Omental fat pad (tissue), 4 donors: ENCODE results near the gene ZNF575. TPM values are rescaled to one million over a fixed set of nuclear protein-coding genes. Genes with fewer than 3 reads are reported as not detected.
"Not testable (repeated sequence)": the region's sequence is repeated elsewhere in the genome, so short reads cannot be mapped to it uniquely, and the experiment has no call there.

Source experiments
- ATAC-seq: fragments of 150-250 bp; one replicate; pipeline ENCODE4 v1.9.1; 2016; ENCODE audit warnings: mild to moderate bottlenecking, moderate library complexity; ENCODE audit not compliant: low FRiP score
- DNase-seq: peaks from one replicate; pipeline ENCODE4 v3.0.0-alpha.2; 2019; ENCODE audit warnings: low spot score
- total RNA-seq, 4 donors: library from RNA; depleted of rRNA; stranded (reverse); fragments of >200 nt; gene quantifications; one replicate each; pipeline ENCODE4 v1.1.0, GENCODE V29; 2016
- TF ChIP-seq, protein P1 (sequence below), 3 donors: fragments of 450-650 bp; IDR thresholded peaks; one replicate each; pipeline ENCODE4 v1.5.1; 2016 to 2017; ENCODE audit warnings: antibody characterized with exemption in 3 of 3, mild to moderate bottlenecking in 3 of 3, moderate library complexity in 2 of 3

Gene ZNF575
- total RNA-seq, 4 donors from 2014 or later = 0.47 TPM; not detected in 3

DNA sequence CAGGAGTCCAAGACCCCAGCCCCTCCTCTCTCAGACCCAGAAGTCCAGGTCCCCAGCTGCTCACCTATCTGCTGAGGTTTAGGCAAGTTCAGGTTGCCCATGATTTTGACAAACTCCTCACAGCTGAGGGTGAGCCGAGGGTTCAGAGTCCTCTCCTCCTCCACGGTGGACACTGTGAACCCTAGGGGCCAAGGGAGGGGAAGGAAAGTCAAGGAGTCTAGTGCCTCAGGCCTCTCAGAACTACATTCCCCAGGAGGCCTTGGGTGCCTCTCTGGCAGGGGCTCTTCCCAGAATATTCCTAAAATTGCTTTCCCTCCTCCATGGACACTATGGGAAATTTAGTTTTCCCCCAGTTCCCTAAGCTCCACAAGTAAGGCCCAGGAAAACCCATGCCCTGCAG lies 25.1 kb upstream of the ZNF575 start:
- ATAC-seq (no peak), DNase-seq (no peak)

DNA sequence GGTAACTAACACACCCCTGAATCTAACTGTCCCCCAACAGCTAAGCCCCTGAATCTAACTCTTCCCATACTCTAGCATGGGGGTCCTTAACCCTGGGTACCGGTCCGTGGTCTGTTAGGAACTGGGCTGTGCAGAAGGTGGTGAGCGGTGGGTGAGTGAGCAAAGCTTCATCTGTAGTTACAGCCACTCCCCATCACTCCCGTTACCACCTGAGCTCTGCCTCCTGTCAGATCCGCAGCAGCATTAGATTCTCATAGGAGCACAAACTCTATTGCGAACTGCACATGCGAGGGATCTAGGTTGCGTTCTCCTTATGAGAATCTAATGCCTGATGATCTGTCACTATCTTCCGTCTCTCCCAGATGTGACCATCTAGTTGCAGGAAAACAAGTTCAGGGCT lies 22.3 kb upstream of the ZNF575 start:
- ATAC-seq (no peak), DNase-seq (no peak)
- TF ChIP-seq, protein P1, sequence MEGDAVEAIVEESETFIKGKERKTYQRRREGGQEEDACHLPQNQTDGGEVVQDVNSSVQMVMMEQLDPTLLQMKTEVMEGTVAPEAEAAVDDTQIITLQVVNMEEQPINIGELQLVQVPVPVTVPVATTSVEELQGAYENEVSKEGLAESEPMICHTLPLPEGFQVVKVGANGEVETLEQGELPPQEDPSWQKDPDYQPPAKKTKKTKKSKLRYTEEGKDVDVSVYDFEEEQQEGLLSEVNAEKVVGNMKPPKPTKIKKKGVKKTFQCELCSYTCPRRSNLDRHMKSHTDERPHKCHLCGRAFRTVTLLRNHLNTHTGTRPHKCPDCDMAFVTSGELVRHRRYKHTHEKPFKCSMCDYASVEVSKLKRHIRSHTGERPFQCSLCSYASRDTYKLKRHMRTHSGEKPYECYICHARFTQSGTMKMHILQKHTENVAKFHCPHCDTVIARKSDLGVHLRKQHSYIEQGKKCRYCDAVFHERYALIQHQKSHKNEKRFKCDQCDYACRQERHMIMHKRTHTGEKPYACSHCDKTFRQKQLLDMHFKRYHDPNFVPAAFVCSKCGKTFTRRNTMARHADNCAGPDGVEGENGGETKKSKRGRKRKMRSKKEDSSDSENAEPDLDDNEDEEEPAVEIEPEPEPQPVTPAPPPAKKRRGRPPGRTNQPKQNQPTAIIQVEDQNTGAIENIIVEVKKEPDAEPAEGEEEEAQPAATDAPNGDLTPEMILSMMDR (IDR thresholded peaks at IDR 0.05) = no peak

More for the DNA sequence above, 25.1 kb upstream of the ZNF575 start:
- TF ChIP-seq, protein P1 (IDR thresholded peaks at IDR 0.05) = no peak

DNA sequence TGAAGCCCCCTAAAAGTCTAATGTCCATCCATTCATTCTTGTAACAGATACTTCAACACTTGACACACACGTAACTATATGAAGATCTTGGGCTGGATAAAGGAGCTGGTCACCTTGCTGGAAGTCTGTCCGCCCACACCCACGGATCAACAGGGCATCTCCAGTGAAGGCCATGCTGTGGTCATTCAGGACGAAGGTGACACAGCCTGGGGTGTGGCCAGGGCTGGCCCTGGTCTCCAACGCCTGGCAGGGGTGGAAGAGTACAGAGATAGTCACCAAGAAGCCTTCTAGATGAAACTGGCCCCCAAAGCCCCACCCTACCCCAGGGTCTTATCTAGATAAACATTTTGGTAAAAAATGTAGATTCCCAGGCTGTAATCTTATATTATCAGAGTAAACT lies 21.7 kb upstream of the ZNF575 start:
- TF ChIP-seq, protein P1 (IDR thresholded peaks at IDR 0.05) = no peak
- ATAC-seq (no peak), DNase-seq (no peak)

DNA sequence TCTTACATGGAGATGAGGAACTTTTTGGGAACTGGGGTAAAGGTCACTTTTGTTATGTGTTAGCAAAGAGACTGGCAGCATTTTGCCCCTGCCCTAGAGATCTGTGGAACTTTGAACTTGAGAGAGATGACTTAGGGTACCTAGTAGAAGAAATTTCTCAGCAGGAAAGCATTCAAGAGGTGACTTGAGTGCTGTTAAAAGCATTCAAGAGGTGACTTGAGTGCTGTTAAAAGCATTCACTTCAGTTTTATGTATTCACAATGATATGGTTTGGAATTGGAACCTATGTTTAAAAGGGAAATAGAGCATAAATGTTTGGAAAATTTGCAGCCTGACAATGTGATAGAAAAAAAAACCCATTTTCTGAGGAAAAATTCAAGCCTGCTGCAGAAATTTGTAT lies 20.6 kb upstream of the ZNF575 start:
- not testable (repeated sequence) for DNase-seq, ATAC-seq

DNA sequence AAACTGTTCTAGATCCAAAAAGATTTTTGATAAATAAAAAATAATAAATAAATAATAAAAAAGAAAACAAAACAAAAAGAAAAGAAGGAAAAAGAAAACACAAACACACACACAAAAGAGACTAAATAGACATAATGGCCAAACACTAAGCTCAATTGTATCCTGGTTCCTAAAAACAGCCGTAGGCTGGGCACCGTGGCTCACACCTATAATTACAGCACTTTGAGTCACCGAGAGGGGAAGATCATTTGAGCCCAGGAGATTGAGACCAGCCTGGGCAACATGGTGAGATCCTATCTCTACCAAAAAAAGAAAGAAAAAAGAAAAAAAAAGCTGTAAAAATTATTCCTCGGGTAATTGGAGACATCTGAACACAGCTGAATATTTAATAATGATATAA lies 14.9 kb upstream of the ZNF575 start:
- ATAC-seq = no peak
- TF ChIP-seq, protein P1 (IDR thresholded peaks at IDR 0.05) = no peak
- DNase-seq = no peak

DNA sequence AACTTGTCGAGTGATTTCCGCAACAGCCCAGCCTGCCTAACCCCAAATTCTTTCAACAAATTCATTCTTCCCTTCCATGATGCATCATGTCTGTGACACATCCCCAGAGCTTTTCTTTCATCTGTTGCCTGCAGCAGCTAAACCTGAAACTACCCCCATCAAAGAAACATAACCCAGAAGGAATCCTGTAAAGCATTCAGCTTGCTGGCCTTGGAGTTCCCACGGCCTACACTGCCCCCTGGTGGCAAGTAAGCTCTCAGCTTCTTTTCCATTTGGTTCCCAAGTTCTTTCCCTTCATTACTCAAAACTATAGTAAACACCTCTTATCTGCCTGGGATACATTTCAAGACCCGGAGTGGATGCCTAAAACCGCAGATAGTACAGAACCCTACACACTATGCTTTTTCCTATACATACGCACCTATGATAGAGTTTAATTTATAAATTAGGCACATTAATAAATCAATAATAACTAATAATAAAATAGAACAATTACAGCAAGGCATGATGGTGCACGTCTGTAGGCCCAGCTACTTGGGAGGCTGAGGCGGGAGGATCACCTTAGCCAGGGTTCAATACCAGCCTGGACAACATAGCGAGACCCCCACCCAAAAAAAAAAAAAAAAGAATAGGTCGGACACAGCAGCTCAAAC lies 13.4 kb upstream of the ZNF575 start:
- DNase-seq = peak; percentile 62
- peak; percentile 62 for ATAC-seq
- TF ChIP-seq, protein P1 (IDR thresholded peaks at IDR 0.05) = peak in 1 of 3 donors; percentile 20

DNA sequence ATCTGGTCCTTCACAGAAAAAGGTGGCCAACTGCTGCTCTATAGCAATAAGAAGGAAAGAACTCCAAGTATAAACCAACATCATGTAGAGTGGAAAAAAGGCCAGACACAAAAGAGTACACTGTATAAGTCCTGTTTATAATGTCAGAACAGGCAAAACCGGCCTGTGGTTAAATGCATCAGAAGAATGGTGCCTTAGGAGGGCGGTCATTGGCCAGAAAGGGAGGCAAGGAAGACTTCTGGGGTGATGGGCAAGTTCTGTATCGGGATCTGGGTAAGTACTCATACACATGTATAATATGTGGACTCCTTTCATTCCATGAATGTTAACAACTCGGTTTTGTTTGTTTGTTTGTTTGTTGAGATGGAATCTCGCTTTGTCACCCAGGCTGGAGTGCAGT lies 10.1 kb upstream of the ZNF575 start:
- ATAC-seq (no peak), DNase-seq (no peak)
- TF ChIP-seq, protein P1 (IDR thresholded peaks at IDR 0.05) = no peak

DNA sequence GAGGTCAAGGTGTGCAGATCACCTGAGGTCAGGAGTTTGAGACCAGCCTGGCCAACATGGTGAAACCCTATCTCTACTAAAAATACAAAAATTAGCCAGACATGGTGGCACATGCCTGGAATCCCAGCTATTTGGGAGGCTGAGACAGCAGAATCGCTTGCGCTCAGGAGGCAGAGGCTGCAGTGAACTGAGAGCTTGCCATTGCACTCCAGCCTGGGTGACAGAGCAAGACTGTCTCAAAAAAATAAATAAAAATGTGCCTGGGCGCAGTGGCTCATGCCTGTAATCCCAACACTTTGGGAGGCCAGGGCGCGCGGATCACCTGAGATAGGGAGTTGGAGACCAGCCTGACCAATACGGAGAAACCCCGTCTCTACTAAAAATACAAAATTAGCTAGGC lies 9.3 kb upstream of the ZNF575 start:
- not testable (repeated sequence) for ATAC-seq, DNase-seq
